ENCODE data around the gene LRRC31. TPM values are rescaled to one million over a fixed set of nuclear protein-coding genes. Genes with fewer than 3 reads are reported as not detected.
A peak's percentile ranks its signal among the peaks of the same experiment; 100 is the strongest.

LRRC31 gene
- total RNA-seq (not detected), total RNA-seq (0 to 1.4 (median 0) reads per million in 172 experiments)
- not detected for polyA plus RNA-seq (2013, experiment 1 of 2)
- not detected for polyA plus RNA-seq (2013, experiment 2 of 2)

GRCh38 chr3:169869484-169870220 lies at the start of gene LRRC31:
Gene LRRC31, minus strand, starts transcription at chr3:169869935. Its CDS starts 128 bp downstream, at chr3:169869807.
- H3K27ac Mint-ChIP-seq, result peak within 1 kb of the TSS; percentile 36
- no peaks in the 10 kb centered on the region for H3K9me3 ChIP-seq (ENCODE audit: control insufficient read depth in 1 of 2, insufficient read depth in 1 of 2, low read length in 2 of 2)
- CTCF ChIA-PET, result no interaction called here
- no peak within 1 kb of the TSS for H3K27ac ChIP-seq (ENCODE audit: low read depth in 1 of 2, low read length in 2 of 2)
- POLR2A ChIA-PET, result interaction anchor here (1.7 to 3.8 kb wide), 2 partner anchors 11 to 97 kb away, joined by 6 to 22 read pairs; partner anchors contain the start of gene SEC62
- H3K27me3 Mint-ChIP-seq, result no peaks in the 10 kb centered on the region
- no peaks in the 10 kb centered on the region for H3K36me3 ChIP-seq (ENCODE audit: insufficient read depth, low read length)
- ATAC-seq (ENCODE audit: poor library complexity) (no peak), DNase-seq (no peak)
- H3K4me1 ChIP-seq (ENCODE audit: insufficient read depth, low read length), result peaks cover 24% of the 10 kb centered on the region
- no peak within 1 kb of the TSS for H3K4me3 Mint-ChIP-seq
- intact Hi-C loops (cut with DNase I, micrococcal nuclease), result loop anchor here in 1 of 2 experiments (10.0 kb wide), 2 partner anchors 315 to 825 kb away; partner anchors contain the start of gene PHC3
- H3K36me3 Mint-ChIP-seq (ENCODE audit: low read depth), result no peaks in the 10 kb centered on the region
- TF ChIP-seq, protein P1, sequence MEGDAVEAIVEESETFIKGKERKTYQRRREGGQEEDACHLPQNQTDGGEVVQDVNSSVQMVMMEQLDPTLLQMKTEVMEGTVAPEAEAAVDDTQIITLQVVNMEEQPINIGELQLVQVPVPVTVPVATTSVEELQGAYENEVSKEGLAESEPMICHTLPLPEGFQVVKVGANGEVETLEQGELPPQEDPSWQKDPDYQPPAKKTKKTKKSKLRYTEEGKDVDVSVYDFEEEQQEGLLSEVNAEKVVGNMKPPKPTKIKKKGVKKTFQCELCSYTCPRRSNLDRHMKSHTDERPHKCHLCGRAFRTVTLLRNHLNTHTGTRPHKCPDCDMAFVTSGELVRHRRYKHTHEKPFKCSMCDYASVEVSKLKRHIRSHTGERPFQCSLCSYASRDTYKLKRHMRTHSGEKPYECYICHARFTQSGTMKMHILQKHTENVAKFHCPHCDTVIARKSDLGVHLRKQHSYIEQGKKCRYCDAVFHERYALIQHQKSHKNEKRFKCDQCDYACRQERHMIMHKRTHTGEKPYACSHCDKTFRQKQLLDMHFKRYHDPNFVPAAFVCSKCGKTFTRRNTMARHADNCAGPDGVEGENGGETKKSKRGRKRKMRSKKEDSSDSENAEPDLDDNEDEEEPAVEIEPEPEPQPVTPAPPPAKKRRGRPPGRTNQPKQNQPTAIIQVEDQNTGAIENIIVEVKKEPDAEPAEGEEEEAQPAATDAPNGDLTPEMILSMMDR (IDR thresholded peaks at IDR 0.05), result no peak
- peaks cover 43% of the 10 kb centered on the region for H3K4me1 Mint-ChIP-seq (ENCODE audit: low read depth)
- no peaks in the 10 kb centered on the region for H3K27me3 ChIP-seq (ENCODE audit: control insufficient read depth in 1 of 2, insufficient read depth in 2 of 2, low read length in 2 of 2)
- H3K4me3 ChIP-seq (ENCODE audit: low read length), result no peak within 1 kb of the TSS
- no peaks in the 10 kb centered on the region for H3K9me3 Mint-ChIP-seq

- H3K4me3 ChIP-seq (ENCODE audit: low read length), result no peak overlapping the region
- no peak for ATAC-seq (ENCODE audit: poor library complexity)
- Mint-ChIP-seq H3K9me3 (no peaks in the 10 kb centered on the region), H3K4me1 (ENCODE audit: low read depth) (no peaks in the 10 kb centered on the region), H3K27me3 (no peaks in the 10 kb centered on the region), H3K36me3 (ENCODE audit: low read depth) (no peaks in the 10 kb centered on the region), H3K4me3 (no peak overlapping the region), H3K27ac (no peak overlapping the region)
- H3K4me1 ChIP-seq (ENCODE audit: insufficient read depth, low read length), result no peaks in the 10 kb centered on the region
- no peaks in the 10 kb centered on the region for H3K36me3 ChIP-seq (ENCODE audit: insufficient read depth, low read length)
- intact Hi-C loops (cut with DNase I, micrococcal nuclease), result no loop called here
- DNase-seq, result no peak
- no peaks in the 10 kb centered on the region for H3K27me3 ChIP-seq (ENCODE audit: control insufficient read depth in 1 of 2, insufficient read depth in 2 of 2, low read length in 2 of 2)
- no peak overlapping the region for H3K27ac ChIP-seq (ENCODE audit: low read depth in 1 of 2, low read length in 2 of 2)
- TF ChIP-seq, protein P1 (IDR thresholded peaks at IDR 0.05), result no peak
- no peaks in the 10 kb centered on the region for H3K9me3 ChIP-seq (ENCODE audit: control insufficient read depth in 1 of 2, insufficient read depth in 1 of 2, low read length in 2 of 2)
- ChIA-PET POLR2A (no interaction called here), CTCF (no interaction called here)
Observed at GRCh38 chr3:169914321-169914720, 44.6 kb upstream of the LRRC31 start.

GRCh38 chr3:169913323-169913722 lies 43.6 kb upstream of the LRRC31 start:
- Mint-ChIP-seq H3K27ac (no peak overlapping the region), H3K9me3 (no peaks in the 10 kb centered on the region), H3K36me3 (ENCODE audit: low read depth) (no peaks in the 10 kb centered on the region), H3K27me3 (no peaks in the 10 kb centered on the region), H3K4me1 (ENCODE audit: low read depth) (no peaks in the 10 kb centered on the region), H3K4me3 (no peak overlapping the region)
- POLR2A ChIA-PET, result no interaction called here
- Histone ChIP-seq H3K4me1 (ENCODE audit: insufficient read depth, low read length) (no peaks in the 10 kb centered on the region), H3K9me3 (ENCODE audit: control insufficient read depth in 1 of 2, insufficient read depth in 1 of 2, low read length in 2 of 2) (no peaks in the 10 kb centered on the region), H3K27me3 (ENCODE audit: control insufficient read depth in 1 of 2, insufficient read depth in 2 of 2, low read length in 2 of 2) (no peaks in the 10 kb centered on the region), H3K36me3 (ENCODE audit: insufficient read depth, low read length) (no peaks in the 10 kb centered on the region), H3K4me3 (ENCODE audit: low read length) (no peak overlapping the region), H3K27ac (ENCODE audit: low read depth in 1 of 2, low read length in 2 of 2) (no peak overlapping the region)
- TF ChIP-seq, protein P1 (IDR thresholded peaks at IDR 0.05), result no peak
- ATAC-seq (ENCODE audit: poor library complexity) (no peak), DNase-seq (no peak)
- CTCF ChIA-PET, result no interaction called here
- intact Hi-C loops (cut with DNase I, micrococcal nuclease), result no loop called here

Measured in CD4-positive, alpha-beta T cell (primary cell).